WTC11 (cell line): Measurements from ENCODE around the gene DAP3.
"Not testable (repeated sequence)": the region's sequence is repeated elsewhere in the genome, so short reads cannot be mapped to it uniquely, and the experiment has no call there.

Source experiments
- TEAD4 ChIP-seq: sonication (generic); formaldehyde crosslinking; IDR thresholded peaks from 2 replicates; pipeline ENCODE4 v1.8.0; 2022; ENCODE audit warnings: mild to moderate bottlenecking, missing genetic modification reagents
- ZNF423 ChIP-seq: fragments of 250-450 bp; sonication (Bioruptor Pico); IDR thresholded peaks from 2 replicates; pipeline ENCODE4 v2.1.2; 2022; ENCODE audit warnings: mild to moderate bottlenecking, moderate library complexity
- TF ChIP-seq, protein P1 (sequence below): sonication (generic); formaldehyde crosslinking; IDR thresholded peaks from 2 replicates; pipeline ENCODE4 v1.8.0; 2023; ENCODE audit warnings: missing genetic modification reagents
- TF ChIP-seq, protein P2 (sequence below): fragments of 200-600 bp; IDR thresholded peaks from 2 replicates; pipeline ENCODE4 v1.8.0; 2022; ENCODE audit warnings: antibody characterized with exemption
- TF ChIP-seq, protein P3 (sequence below): sonication (generic); formaldehyde crosslinking; IDR thresholded peaks from 2 replicates; pipeline ENCODE4 v1.8.1; 2022; ENCODE audit warnings: missing genetic modification reagents, borderline replicate concordance

DNA sequence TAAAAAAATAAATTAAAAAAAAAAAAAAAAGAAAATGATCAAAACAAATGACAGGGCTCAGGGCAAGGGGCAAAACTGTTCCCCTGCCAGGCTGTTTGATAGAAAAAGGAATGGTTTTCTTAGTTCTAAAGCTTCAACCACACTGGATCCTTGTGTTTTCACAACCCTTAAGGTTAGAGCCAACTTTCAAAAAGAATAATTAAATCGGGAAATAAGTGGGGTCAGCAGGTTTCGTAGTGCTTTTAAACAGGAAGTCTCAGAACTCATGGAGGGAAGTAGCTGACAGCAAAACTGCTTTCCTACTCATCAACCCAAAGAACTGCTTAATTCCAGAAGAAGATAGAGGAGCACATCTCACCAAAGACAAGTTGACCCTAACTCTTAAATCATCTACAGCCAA is 12.8 kb downstream of the DAP3 start:
- TF ChIP-seq, protein P1, sequence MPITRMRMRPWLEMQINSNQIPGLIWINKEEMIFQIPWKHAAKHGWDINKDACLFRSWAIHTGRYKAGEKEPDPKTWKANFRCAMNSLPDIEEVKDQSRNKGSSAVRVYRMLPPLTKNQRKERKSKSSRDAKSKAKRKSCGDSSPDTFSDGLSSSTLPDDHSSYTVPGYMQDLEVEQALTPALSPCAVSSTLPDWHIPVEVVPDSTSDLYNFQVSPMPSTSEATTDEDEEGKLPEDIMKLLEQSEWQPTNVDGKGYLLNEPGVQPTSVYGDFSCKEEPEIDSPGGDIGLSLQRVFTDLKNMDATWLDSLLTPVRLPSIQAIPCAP (CRISPR knock-in tag), result not testable (repeated sequence)
- TF ChIP-seq, protein P2, sequence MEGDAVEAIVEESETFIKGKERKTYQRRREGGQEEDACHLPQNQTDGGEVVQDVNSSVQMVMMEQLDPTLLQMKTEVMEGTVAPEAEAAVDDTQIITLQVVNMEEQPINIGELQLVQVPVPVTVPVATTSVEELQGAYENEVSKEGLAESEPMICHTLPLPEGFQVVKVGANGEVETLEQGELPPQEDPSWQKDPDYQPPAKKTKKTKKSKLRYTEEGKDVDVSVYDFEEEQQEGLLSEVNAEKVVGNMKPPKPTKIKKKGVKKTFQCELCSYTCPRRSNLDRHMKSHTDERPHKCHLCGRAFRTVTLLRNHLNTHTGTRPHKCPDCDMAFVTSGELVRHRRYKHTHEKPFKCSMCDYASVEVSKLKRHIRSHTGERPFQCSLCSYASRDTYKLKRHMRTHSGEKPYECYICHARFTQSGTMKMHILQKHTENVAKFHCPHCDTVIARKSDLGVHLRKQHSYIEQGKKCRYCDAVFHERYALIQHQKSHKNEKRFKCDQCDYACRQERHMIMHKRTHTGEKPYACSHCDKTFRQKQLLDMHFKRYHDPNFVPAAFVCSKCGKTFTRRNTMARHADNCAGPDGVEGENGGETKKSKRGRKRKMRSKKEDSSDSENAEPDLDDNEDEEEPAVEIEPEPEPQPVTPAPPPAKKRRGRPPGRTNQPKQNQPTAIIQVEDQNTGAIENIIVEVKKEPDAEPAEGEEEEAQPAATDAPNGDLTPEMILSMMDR, result not testable (repeated sequence)
- TF ChIP-seq, protein P3, sequence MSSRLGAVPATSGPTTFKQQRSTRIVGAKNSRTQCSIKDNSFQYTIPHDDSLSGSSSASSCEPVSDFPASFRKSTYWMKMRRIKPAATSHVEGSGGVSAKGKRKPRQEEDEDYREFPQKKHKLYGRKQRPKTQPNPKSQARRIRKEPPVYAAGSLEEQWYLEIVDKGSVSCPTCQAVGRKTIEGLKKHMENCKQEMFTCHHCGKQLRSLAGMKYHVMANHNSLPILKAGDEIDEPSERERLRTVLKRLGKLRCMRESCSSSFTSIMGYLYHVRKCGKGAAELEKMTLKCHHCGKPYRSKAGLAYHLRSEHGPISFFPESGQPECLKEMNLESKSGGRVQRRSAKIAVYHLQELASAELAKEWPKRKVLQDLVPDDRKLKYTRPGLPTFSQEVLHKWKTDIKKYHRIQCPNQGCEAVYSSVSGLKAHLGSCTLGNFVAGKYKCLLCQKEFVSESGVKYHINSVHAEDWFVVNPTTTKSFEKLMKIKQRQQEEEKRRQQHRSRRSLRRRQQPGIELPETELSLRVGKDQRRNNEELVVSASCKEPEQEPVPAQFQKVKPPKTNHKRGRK (CRISPR knock-in tag), result not testable (repeated sequence)
- TF ChIP-seq ZNF423, TEAD4 (CRISPR knock-in tag): not testable (repeated sequence)
